Effector memory CD8-positive, alpha-beta T cell (primary cell): ENCODE results near the gene EPB41L3.
A peak's percentile ranks its signal among the peaks of the same experiment; 100 is the strongest.

Source experiments
- ATAC-seq: fragments of 150-1000 bp; cut with Tn5 transposase; replicated peaks from 2 replicates; pipeline ENCODE4 v1.10.0; 2021; ENCODE audit warnings: mild to moderate bottlenecking, moderate library complexity
- DNase-seq, 3 experiments: peaks; one replicate each; pipeline ENCODE4 v3.0.0; 2021
- H3K27ac Mint-ChIP-seq, 2 donors: one replicate each; pipeline ENCODE4 v1.8.0; 2022; ENCODE audit warnings: mild to moderate bottlenecking in 2 of 2, mixed read lengths in 2 of 2, moderate library complexity in 2 of 2
- H3K27me3 Mint-ChIP-seq, 2 donors: one replicate each; pipeline ENCODE4 v1.8.0; 2022; ENCODE audit warnings: mixed read lengths in 2 of 2
- H3K36me3 Mint-ChIP-seq: one replicate; pipeline ENCODE4 v1.8.0; 2022; ENCODE audit warnings: mild to moderate bottlenecking, moderate library complexity, mixed read lengths; ENCODE audit not compliant: insufficient read depth
- H3K4me1 Mint-ChIP-seq, 2 donors: one replicate each; pipeline ENCODE4 v1.8.0; 2022; ENCODE audit warnings: low read depth in 2 of 2, mixed read lengths in 2 of 2
- H3K4me3 Mint-ChIP-seq, 2 donors: one replicate each; pipeline ENCODE4 v1.8.0; 2022; ENCODE audit warnings: mild to moderate bottlenecking in 2 of 2, mixed read lengths in 2 of 2, moderate library complexity in 2 of 2
- H3K9me3 Mint-ChIP-seq, 2 donors: one replicate each; pipeline ENCODE4 v1.8.0; 2022; ENCODE audit warnings: mixed read lengths in 2 of 2

EPB41L3 gene

DNA sequence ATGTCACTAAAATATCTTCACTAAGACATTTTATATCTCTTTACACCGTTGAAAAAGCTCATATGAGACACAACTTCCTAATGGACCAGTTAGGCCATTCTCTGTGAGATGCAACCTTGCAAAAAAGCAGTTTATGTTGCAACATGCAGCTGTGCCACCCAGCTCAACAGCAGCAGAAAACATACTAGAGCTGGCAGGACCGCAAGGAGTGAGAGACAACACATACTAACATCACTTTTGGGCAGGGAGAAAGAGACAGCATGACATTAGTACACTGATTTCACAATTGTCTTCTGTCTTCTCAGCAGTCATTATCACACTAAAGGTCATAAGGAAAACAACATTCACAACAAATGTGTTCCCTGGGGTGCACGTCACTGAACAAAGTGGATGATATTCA is 122.9 kb downstream of the EPB41L3 start:
- no peaks in the 10 kb centered on the region for H3K36me3 Mint-ChIP-seq
- H3K4me1 Mint-ChIP-seq, result no peaks in the 10 kb centered on the region
- no peak overlapping the region for H3K27ac Mint-ChIP-seq
- H3K27me3 Mint-ChIP-seq, result peaks cover 26 to 28% of the 10 kb centered on the region in 2 donors
- ATAC-seq (no peak), DNase-seq (no peak)
- no peak overlapping the region for H3K4me3 Mint-ChIP-seq
- no peaks in the 10 kb centered on the region for H3K9me3 Mint-ChIP-seq

- Mint-ChIP-seq H3K27ac (no peak overlapping the region), H3K9me3 (no peaks in the 10 kb centered on the region), H3K36me3 (no peaks in the 10 kb centered on the region), H3K4me3 (no peak overlapping the region), H3K27me3 (peaks cover 36% of the 10 kb centered on the region in 2 donors), H3K4me1 (no peaks in the 10 kb centered on the region)
- DNase-seq (no peak), ATAC-seq (no peak)
These were observed 124.2 kb downstream of the EPB41L3 start for GRCh38 chr18:5419601-5420000.

- peaks cover 36% of the 10 kb centered on the region in 2 donors for H3K27me3 Mint-ChIP-seq
- no peaks in the 10 kb centered on the region for H3K9me3 Mint-ChIP-seq
- ATAC-seq, result no peak
- no peak overlapping the region for H3K4me3 Mint-ChIP-seq
- H3K4me1 Mint-ChIP-seq, result no peaks in the 10 kb centered on the region
- no peaks in the 10 kb centered on the region for H3K36me3 Mint-ChIP-seq
- no peak for DNase-seq
- H3K27ac Mint-ChIP-seq, result no peak overlapping the region
These were observed 124.8 kb downstream of the EPB41L3 start for GRCh38 chr18:5419030-5419429.

DNA sequence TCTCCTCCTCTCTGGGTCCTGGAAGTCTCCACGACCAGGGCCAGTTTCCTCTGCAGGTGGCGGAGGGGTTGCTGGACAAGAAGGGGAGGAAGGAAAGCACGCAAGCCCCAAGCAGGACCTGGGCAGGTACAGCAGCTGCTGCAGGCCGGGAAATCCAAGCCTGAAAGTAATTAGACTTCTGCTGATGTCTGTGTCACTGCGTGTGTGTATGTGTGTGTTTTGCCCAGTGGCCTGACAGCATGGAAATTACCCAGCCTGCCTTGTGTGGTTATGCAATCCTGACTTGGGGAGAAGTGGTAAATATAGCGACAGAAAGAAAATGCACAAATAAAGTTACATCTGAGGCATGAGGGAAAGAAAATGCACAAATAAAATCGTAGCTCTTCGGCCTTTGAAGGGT is 126.5 kb downstream of the EPB41L3 start:
- DNase-seq (no peak), ATAC-seq (no peak)
- Mint-ChIP-seq H3K27ac (no peak overlapping the region), H3K36me3 (no peaks in the 10 kb centered on the region), H3K27me3 (peaks cover 30 to 36% of the 10 kb centered on the region in 2 donors), H3K4me1 (no peaks in the 10 kb centered on the region), H3K9me3 (no peaks in the 10 kb centered on the region), H3K4me3 (no peak overlapping the region)

DNA sequence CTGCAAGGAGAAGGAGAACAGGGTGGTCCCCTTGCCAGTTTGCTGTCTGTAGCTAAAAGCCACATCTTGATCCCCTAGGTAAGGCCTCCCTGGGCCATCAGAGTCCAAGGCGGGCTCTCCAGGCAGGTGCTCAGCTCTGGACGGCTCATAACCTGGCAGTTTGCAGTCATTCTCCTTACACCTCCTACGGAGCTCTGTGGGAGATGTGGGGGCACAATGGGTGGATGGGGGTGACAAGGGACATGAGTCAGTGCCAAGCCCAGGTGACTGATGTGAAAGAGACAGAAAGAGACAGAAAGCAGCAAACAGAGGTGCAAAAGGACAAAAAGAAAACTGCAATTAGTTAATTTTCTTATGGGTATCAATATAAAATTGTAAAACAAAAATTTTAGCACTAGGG is 127.7 kb downstream of the EPB41L3 start:
- Mint-ChIP-seq H3K4me3 (no peak overlapping the region), H3K36me3 (no peaks in the 10 kb centered on the region), H3K27ac (no peak overlapping the region), H3K9me3 (no peaks in the 10 kb centered on the region), H3K4me1 (no peaks in the 10 kb centered on the region), H3K27me3 (peaks cover 30 to 33% of the 10 kb centered on the region in 2 donors)
- no peak for DNase-seq
- no peak for ATAC-seq

DNA sequence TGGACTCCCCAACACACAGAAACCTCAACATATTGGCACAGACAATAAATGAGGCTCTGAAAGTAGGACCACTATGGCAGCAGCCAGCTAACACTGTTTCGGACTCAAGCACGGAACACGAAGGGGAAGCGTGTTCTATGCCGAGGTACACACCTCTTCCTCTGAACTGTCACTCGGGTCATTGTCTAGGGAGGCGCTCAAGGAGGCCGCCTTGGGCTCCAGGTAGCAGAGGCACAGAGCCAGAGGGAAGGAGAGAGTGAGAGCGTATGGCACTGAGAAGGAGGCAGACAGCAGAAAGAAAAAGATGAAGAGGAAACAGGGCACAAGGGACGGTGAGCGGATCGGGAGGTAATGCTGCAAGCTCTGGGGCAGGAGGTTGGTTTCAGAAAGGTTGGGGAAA is 128.1 kb downstream of the EPB41L3 start:
- DNase-seq (no peak), ATAC-seq (no peak)
- Mint-ChIP-seq H3K4me1 (no peaks in the 10 kb centered on the region), H3K36me3 (no peaks in the 10 kb centered on the region), H3K4me3 (no peak overlapping the region), H3K27ac (no peak overlapping the region), H3K9me3 (no peaks in the 10 kb centered on the region), H3K27me3 (peaks cover 30 to 31% of the 10 kb centered on the region in 2 donors)

GRCh38 chr18:5415031-5415430 is 128.8 kb downstream of the EPB41L3 start:
- Mint-ChIP-seq H3K9me3 (no peaks in the 10 kb centered on the region), H3K4me3 (no peak overlapping the region), H3K27ac (no peak overlapping the region), H3K4me1 (no peaks in the 10 kb centered on the region), H3K36me3 (no peaks in the 10 kb centered on the region), H3K27me3 (peaks cover 34 to 35% of the 10 kb centered on the region in 2 donors)
- DNase-seq, result no peak
- ATAC-seq, result no peak

- no peaks in the 10 kb centered on the region for H3K36me3 Mint-ChIP-seq
- H3K4me3 Mint-ChIP-seq, result no peak overlapping the region
- H3K9me3 Mint-ChIP-seq, result no peaks in the 10 kb centered on the region
- no peak overlapping the region for H3K27ac Mint-ChIP-seq
- H3K27me3 Mint-ChIP-seq, result peaks cover 31 to 34% of the 10 kb centered on the region in 2 donors
- DNase-seq, result no peak
- H3K4me1 Mint-ChIP-seq, result no peaks in the 10 kb centered on the region
- ATAC-seq, result no peak
These were observed 129.3 kb downstream of the EPB41L3 start for GRCh38 chr18:5414546-5414945.

GRCh38 chr18:5413447-5413846 is 130.3 kb downstream of the EPB41L3 start:
- ATAC-seq (no peak), DNase-seq (no peak)
- no peak overlapping the region for H3K4me3 Mint-ChIP-seq
- H3K36me3 Mint-ChIP-seq, result no peaks in the 10 kb centered on the region
- no peak overlapping the region for H3K27ac Mint-ChIP-seq
- peaks cover 29 to 34% of the 10 kb centered on the region in 2 donors for H3K27me3 Mint-ChIP-seq
- no peaks in the 10 kb centered on the region for H3K4me1 Mint-ChIP-seq
- H3K9me3 Mint-ChIP-seq, result no peaks in the 10 kb centered on the region

DNA sequence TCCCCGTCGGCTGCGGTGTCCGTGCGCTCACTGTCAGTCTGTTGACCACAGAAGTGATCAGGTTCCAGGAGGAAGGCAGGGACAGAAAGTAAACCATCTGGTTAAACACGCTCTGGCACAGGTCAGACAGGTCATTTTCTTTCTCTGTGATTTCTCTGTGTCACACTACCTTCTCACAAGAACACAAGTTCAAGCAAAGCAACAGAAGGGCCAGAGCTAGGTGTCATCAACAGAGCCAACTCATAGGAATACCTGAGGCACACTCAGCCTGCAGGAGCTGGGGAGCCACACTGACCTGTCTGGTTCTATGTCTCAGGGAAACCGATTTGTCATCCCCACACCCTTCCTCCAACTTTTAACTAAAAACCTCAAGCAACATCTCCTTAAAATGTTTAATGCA is 133.2 kb downstream of the EPB41L3 start:
- Mint-ChIP-seq H3K27ac (no peak overlapping the region), H3K27me3 (peaks cover 20 to 30% of the 10 kb centered on the region in 2 donors), H3K4me1 (no peaks in the 10 kb centered on the region), H3K36me3 (no peaks in the 10 kb centered on the region), H3K4me3 (no peak overlapping the region), H3K9me3 (no peaks in the 10 kb centered on the region)
- no peak for ATAC-seq
- no peak for DNase-seq

DNA sequence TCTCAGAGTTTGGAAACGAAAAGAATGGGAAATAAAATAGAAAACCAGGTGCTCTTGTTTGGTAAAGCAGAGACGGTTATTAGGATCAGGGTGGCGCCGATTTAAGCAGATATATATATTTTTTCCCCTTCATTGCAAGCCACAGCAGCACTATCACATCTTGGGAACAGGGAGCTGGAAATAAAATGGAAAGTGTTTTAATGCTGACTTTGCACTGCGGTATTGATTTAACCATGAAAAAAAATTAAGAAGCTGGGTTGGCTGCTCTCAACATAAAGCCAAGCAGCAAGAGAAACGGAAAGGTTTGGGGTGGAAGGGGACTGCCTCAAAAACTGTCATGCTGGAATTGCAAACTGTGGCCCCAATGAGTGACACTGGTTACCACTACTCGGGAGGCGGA is 145.5 kb downstream of the EPB41L3 start:
- DNase-seq, result no peak
- no peak for ATAC-seq
- no peak overlapping the region for H3K4me3 Mint-ChIP-seq

GRCh38 chr18:5397102-5397501 is 146.7 kb downstream of the EPB41L3 start:
- H3K4me1 Mint-ChIP-seq, result peaks cover 0 to 5% of the 10 kb centered on the region in 2 donors
- H3K27ac Mint-ChIP-seq, result no peak overlapping the region
- no peak for DNase-seq
- no peak overlapping the region for H3K4me3 Mint-ChIP-seq
- peaks cover 16 to 51% of the 10 kb centered on the region in 2 donors for H3K27me3 Mint-ChIP-seq
- H3K36me3 Mint-ChIP-seq, result no peaks in the 10 kb centered on the region
- no peak for ATAC-seq
- H3K9me3 Mint-ChIP-seq, result no peaks in the 10 kb centered on the region

More for the DNA sequence above, 145.5 kb downstream of the EPB41L3 start:
- Mint-ChIP-seq H3K27me3 (peaks cover 16 to 51% of the 10 kb centered on the region in 2 donors), H3K36me3 (no peaks in the 10 kb centered on the region), H3K4me1 (peaks cover 0 to 5% of the 10 kb centered on the region in 2 donors), H3K27ac (no peak overlapping the region), H3K9me3 (no peaks in the 10 kb centered on the region)

GRCh38 chr18:5395860-5396448 is 147.8 kb downstream of the EPB41L3 start:
- Mint-ChIP-seq H3K27me3 (peaks cover 16 to 51% of the 10 kb centered on the region in 2 donors), H3K4me3 (no peak overlapping the region), H3K4me1 (peaks cover 0 to 5% of the 10 kb centered on the region in 2 donors), H3K9me3 (no peaks in the 10 kb centered on the region), H3K27ac (no peak overlapping the region), H3K36me3 (no peaks in the 10 kb centered on the region)
- peak; percentile 17 for ATAC-seq
- DNase-seq, result no peak

GRCh38 chr18:5393779-5394178 is 150.0 kb downstream of the EPB41L3 start:
- ATAC-seq (no peak), DNase-seq (no peak)
- Mint-ChIP-seq H3K36me3 (no peaks in the 10 kb centered on the region), H3K27me3 (peaks cover 16 to 48% of the 10 kb centered on the region in 2 donors), H3K9me3 (no peaks in the 10 kb centered on the region), H3K4me1 (peaks cover 0 to 5% of the 10 kb centered on the region in 2 donors), H3K4me3 (no peak overlapping the region), H3K27ac (no peak overlapping the region)
